OCI-LY7 (cell line): Measurements from ENCODE around the gene SPTBN4. TPM values are rescaled to one million over a fixed set of nuclear protein-coding genes. Genes with fewer than 3 reads are reported as not detected.

Source experiments
- BruUV-seq: library from RNA; stranded (reverse); fragments of 400-500 nt; replicated peaks from 2 replicates; lab custom pipeline; 2021; lab: Mats Ljungman, UMichigan
- CTCF ChIA-PET: fragments of 300-600 bp; sonication (Branson Sonifier 250); formaldehyde crosslinking; loops from one replicate; lab custom pipeline; 2022; ENCODE audit warnings: antibody characterized with exemption; ENCODE audit not compliant: unreplicated experiment; lab: Charles Lee
- POLR2A ChIA-PET: fragments of 300-600 bp; sonication (Branson Sonifier 250); formaldehyde crosslinking; loops from one replicate; lab custom pipeline; 2022; ENCODE audit warnings: antibody characterized with exemption; lab: Charles Lee
- DNase-seq: peaks from one replicate; pipeline ENCODE4 v3.0.0-alpha.2; 2015; ENCODE audit warnings: low spot score
- H2AFZ ChIP-seq: fragments of 200-600 bp; sonication (generic), shearing (Covaris generic); 2 replicates; pipeline ENCODE4 v1.6.1; 2014; ENCODE audit warnings: mild to moderate bottlenecking, antibody characterized with exemption, low read length, moderate library complexity
- H3K27ac ChIP-seq: fragments of 200-600 bp; sonication (generic); 2 replicates; pipeline ENCODE4 v1.5.1; 2014; ENCODE audit warnings: mixed run types, low read depth, mild to moderate bottlenecking, moderate library complexity, low read length, inconsistent platforms; ENCODE audit not compliant: poor library complexity, severe bottlenecking
- H3K36me3 ChIP-seq: fragments of 200-600 bp; sonication (generic); 2 replicates; pipeline ENCODE4 v1.6.1; 2014; ENCODE audit warnings: mild to moderate bottlenecking, antibody characterized with exemption, low read length, moderate library complexity, mixed read lengths; ENCODE audit not compliant: insufficient read depth
- H3K4me1 ChIP-seq: fragments of 200-600 bp; sonication (generic); 2 replicates; pipeline ENCODE4 v1.5.1; 2014; ENCODE audit warnings: mild to moderate bottlenecking, low read length; ENCODE audit not compliant: insufficient read depth, poor library complexity, severe bottlenecking
- H3K4me2 ChIP-seq: fragments of 200-600 bp; sonication (generic); 2 replicates; pipeline ENCODE4 v1.6.1; 2014; ENCODE audit warnings: mild to moderate bottlenecking, low read length
- H3K4me3 ChIP-seq: fragments of 200-600 bp; sonication (generic); 2 replicates; pipeline ENCODE4 v1.5.1; 2014; ENCODE audit warnings: mild to moderate bottlenecking, low read depth, low read length; ENCODE audit not compliant: poor library complexity, severe bottlenecking
- H3K79me2 ChIP-seq: fragments of 200-600 bp; sonication (generic); 2 replicates; pipeline ENCODE4 v1.6.1; 2016; ENCODE audit warnings: low read depth, mild to moderate bottlenecking, low read length, moderate library complexity, mixed read lengths; ENCODE audit not compliant: insufficient read depth
- H3K9me2 ChIP-seq: fragments of 200-600 bp; sonication (generic); 2 replicates; pipeline ENCODE4 v1.6.1; 2016; ENCODE audit warnings: mild to moderate bottlenecking, low read length, mixed read lengths; ENCODE audit not compliant: insufficient read depth
- H3K9me3 ChIP-seq: fragments of 200-600 bp; sonication (generic); 2 replicates; pipeline ENCODE4 v1.6.1; 2014; ENCODE audit warnings: mild to moderate bottlenecking, mixed run types, low read length, mixed read lengths
- H4K20me1 ChIP-seq: fragments of 200-600 bp; sonication (generic); 2 replicates; pipeline ENCODE4 v1.6.1; 2014; ENCODE audit warnings: mild to moderate bottlenecking, antibody characterized with exemption, low read length, moderate library complexity, mixed read lengths; ENCODE audit not compliant: insufficient read depth
- EZH2phosphoT487 ChIP-seq: fragments of 200-600 bp; sonication (generic); IDR thresholded peaks from 2 replicates; pipeline ENCODE4 v1.6.1; 2018; ENCODE audit warnings: low read depth, borderline replicate concordance, mild to moderate bottlenecking, mixed run types, antibody characterized with exemption, low read length, moderate library complexity, mixed read lengths
- intact Hi-C: fragments of 100-400 bp; cut with micrococcal nuclease; formaldehyde crosslinking; loops from one replicate; pipeline ENCODE4 v1.10.0; 2022; ENCODE audit not compliant: unreplicated experiment
- total RNA-seq, 2 experiments: library from RNA; depleted of rRNA in 1 of 2; stranded (reverse); fragments of >200 nt in 1 of 2; shearing (Covaris generic) in 1 of 2; gene quantifications; 2 replicates each; pipeline ENCODE4 v1.2.3, GENCODE V29; 2014 to 2022
- TF ChIP-seq, protein P1 (sequence below): fragments of 200-600 bp; sonication (generic); conservative IDR thresholded peaks from 2 replicates; pipeline ENCODE4 v1.5.1; 2014; ENCODE audit warnings: mild to moderate bottlenecking, antibody characterized with exemption, low read length, moderate library complexity, mixed read lengths

The SPTBN4 gene
- total RNA-seq, 2 experiments from 2014 or later = 4.1 to 6.3 TPM

DNA sequence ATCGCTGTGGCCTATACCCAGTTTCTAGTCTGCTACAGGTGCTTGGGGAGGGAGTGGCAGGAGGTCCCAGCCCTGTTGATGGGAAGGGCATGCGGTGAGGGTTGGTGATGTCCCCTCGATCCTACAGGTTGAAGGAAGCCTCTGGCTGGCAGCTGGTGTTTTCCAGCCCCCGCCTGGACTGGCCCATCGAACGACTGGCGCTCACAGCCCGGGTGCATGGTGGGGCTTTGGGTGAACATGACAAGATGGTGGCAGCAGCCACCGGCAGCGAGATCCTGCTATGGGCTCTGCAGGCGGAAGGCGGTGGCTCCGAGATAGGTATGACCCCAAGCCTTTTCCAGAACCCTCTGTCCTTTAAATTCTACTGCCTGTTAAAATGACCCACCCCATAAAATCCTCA lies 113.8 kb downstream of the SPTBN4 start:
- H3K36me3 ChIP-seq = peaks cover 25% of the 10 kb centered on the region
- no peaks in the 10 kb centered on the region for H4K20me1 ChIP-seq
- no peak overlapping the region for H2AFZ ChIP-seq
- peaks cover 4% of the 10 kb centered on the region; the same call in 1 of the 2 replicates for H3K79me2 ChIP-seq
- TF ChIP-seq, protein P1, sequence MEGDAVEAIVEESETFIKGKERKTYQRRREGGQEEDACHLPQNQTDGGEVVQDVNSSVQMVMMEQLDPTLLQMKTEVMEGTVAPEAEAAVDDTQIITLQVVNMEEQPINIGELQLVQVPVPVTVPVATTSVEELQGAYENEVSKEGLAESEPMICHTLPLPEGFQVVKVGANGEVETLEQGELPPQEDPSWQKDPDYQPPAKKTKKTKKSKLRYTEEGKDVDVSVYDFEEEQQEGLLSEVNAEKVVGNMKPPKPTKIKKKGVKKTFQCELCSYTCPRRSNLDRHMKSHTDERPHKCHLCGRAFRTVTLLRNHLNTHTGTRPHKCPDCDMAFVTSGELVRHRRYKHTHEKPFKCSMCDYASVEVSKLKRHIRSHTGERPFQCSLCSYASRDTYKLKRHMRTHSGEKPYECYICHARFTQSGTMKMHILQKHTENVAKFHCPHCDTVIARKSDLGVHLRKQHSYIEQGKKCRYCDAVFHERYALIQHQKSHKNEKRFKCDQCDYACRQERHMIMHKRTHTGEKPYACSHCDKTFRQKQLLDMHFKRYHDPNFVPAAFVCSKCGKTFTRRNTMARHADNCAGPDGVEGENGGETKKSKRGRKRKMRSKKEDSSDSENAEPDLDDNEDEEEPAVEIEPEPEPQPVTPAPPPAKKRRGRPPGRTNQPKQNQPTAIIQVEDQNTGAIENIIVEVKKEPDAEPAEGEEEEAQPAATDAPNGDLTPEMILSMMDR = no peak
- no peak for TF ChIP-seq EZH2phosphoT487
- H3K9me2 ChIP-seq = no peaks in the 10 kb centered on the region
- CTCF ChIA-PET = no interaction called here
- BruUV-seq = no TSS peak
- H3K4me3 ChIP-seq = no peak overlapping the region
- intact Hi-C loops = no loop called here
- POLR2A ChIA-PET = no interaction called here
- DNase-seq = no peak
- H3K9me3 ChIP-seq = no peaks in the 10 kb centered on the region
- peaks cover 19% of the 10 kb centered on the region for H3K4me1 ChIP-seq
- H3K27ac ChIP-seq = no peak overlapping the region
- H3K4me2 ChIP-seq = no peak overlapping the region

DNA sequence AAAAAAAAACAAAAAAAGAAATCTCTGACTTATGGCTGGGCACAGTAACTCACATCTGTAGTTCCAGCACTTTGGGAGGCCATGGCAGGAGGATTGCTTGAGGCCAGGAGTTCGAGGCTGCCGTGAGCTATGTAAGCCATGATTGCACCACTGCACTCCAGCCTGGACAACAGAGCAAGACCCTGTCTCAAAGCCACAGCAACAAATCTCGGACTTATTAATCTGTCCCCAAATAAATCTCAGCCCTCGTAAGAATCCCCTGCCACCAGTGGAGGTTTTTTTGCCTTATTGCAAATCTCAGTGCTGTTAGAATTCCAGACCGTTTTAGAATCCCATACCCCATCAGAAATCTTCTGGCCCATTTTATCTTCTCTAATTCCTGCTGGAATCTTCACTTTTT lies 114.7 kb downstream of the SPTBN4 start:
- Histone ChIP-seq H3K4me2 (no peak overlapping the region), H3K79me2 (peaks cover 4% of the 10 kb centered on the region; the same call in 1 of the 2 replicates), H3K36me3 (peaks cover 27% of the 10 kb centered on the region), H3K27ac (no peak overlapping the region), H3K4me3 (no peak overlapping the region), H3K9me3 (no peaks in the 10 kb centered on the region), H4K20me1 (no peaks in the 10 kb centered on the region), H3K9me2 (no peaks in the 10 kb centered on the region), H3K4me1 (peaks cover 14% of the 10 kb centered on the region), H2AFZ (no peak overlapping the region)
- no TSS peak for BruUV-seq
- intact Hi-C loops = no loop called here
- POLR2A ChIA-PET = no interaction called here
- CTCF ChIA-PET = no interaction called here
- no peak for DNase-seq
- TF ChIP-seq EZH2phosphoT487 = no peak
- TF ChIP-seq, protein P1 = no peak

DNA sequence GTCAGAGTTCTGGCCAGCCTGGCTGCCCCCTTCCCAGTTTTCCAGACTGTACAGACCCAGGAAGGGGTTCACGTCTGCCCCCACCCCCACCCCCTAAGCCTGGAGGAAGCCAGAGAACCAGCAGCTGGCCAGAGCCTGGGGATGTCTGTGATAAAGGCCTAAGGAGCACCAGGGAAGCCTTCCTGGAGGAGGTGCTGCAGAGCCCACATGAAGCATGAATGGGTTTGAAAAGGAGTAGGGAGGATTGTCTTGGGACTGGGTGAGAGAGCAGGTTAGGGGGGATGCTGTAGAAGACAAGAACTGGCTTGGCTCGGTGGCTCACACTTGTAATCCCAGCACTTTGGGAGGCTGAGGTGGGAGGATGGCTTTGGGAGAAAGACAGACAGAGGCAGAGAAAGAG lies 115.7 kb downstream of the SPTBN4 start:
- no peaks in the 10 kb centered on the region for H4K20me1 ChIP-seq
- no peak overlapping the region for H3K4me3 ChIP-seq
- H3K4me2 ChIP-seq = no peak overlapping the region
- H3K9me2 ChIP-seq = no peaks in the 10 kb centered on the region
- H3K79me2 ChIP-seq = peaks cover 1% of the 10 kb centered on the region; the same call in 1 of the 2 replicates
- ChIA-PET POLR2A (no interaction called here), CTCF (interaction anchor here (0.6 kb wide), 1 partner anchor 605 kb away, joined by 4 read pairs; no protein-coding TSS in a partner anchor)
- no peak for DNase-seq
- H3K9me3 ChIP-seq = no peaks in the 10 kb centered on the region
- peaks cover 11% of the 10 kb centered on the region for H3K4me1 ChIP-seq
- TF ChIP-seq, protein P1 = no peak
- TF ChIP-seq EZH2phosphoT487 = no peak
- intact Hi-C loops = no loop called here
- BruUV-seq = no TSS peak
- H3K36me3 ChIP-seq = peaks cover 32% of the 10 kb centered on the region
- no peak overlapping the region for H2AFZ ChIP-seq
- H3K27ac ChIP-seq = no peak overlapping the region
